Measurements from ENCODE around the gene TAL2. TPM values are rescaled to one million over a fixed set of nuclear protein-coding genes. Genes with fewer than 3 reads are reported as not detected.

Gene TAL2
- total RNA-seq, 4 donors from 2014 or later: 3.7 TPM; not detected in 3

DNA sequence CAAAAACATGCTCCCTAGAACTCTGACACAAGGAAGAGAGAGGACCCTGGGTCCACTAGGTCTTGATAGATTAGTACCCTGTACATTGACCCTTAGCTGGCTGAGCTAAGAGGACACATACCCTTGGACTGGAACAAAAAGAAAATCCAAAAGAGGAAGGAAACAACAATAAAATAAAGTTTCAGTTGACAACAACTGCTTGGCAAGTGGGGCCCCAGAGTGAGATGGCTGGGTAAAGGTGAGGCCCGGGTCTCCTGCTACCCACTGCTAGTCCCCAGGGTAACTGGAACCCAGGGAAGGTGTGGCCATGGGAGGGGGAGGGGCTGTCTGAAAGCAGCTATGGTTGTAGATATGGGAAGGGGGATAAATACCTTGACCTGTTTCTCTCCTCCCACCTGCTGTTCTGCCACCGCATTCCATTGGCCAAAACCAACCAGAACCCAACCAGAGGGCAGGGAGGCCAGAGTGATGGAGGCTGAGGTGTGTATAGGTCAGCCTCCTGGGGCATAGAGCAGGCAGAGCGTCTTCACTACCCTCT lies 11.7 kb downstream of the TAL2 start:
- H3K9me3 ChIP-seq: no peaks in the 10 kb centered on the region
- WGBS, 2 donors: 71 to 77% methylated on average over 3 of the region's 3 CpGs
- H3K27ac ChIP-seq: no peak overlapping the region
- TF ChIP-seq POLR2A (IDR thresholded peaks at IDR 0.05): no peak
- TF ChIP-seq, protein P1, sequence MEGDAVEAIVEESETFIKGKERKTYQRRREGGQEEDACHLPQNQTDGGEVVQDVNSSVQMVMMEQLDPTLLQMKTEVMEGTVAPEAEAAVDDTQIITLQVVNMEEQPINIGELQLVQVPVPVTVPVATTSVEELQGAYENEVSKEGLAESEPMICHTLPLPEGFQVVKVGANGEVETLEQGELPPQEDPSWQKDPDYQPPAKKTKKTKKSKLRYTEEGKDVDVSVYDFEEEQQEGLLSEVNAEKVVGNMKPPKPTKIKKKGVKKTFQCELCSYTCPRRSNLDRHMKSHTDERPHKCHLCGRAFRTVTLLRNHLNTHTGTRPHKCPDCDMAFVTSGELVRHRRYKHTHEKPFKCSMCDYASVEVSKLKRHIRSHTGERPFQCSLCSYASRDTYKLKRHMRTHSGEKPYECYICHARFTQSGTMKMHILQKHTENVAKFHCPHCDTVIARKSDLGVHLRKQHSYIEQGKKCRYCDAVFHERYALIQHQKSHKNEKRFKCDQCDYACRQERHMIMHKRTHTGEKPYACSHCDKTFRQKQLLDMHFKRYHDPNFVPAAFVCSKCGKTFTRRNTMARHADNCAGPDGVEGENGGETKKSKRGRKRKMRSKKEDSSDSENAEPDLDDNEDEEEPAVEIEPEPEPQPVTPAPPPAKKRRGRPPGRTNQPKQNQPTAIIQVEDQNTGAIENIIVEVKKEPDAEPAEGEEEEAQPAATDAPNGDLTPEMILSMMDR (IDR thresholded peaks at IDR 0.05): no peak
- no peaks in the 10 kb centered on the region for H3K36me3 ChIP-seq
- H3K4me3 ChIP-seq: no peak overlapping the region
- DNase-seq (ENCODE audit: low spot score in 2 of 2): no peak
- H3K27me3 ChIP-seq: no peaks in the 10 kb centered on the region
- no peaks in the 10 kb centered on the region for H3K4me1 ChIP-seq

- no peak overlapping the region for H3K4me3 ChIP-seq
- WGBS, 2 donors: 65 to 71% methylated on average over 6 of the region's 6 CpGs
Measured at GRCh38 chr9:105676351-105676923, 14.2 kb downstream of the TAL2 start.

DNA sequence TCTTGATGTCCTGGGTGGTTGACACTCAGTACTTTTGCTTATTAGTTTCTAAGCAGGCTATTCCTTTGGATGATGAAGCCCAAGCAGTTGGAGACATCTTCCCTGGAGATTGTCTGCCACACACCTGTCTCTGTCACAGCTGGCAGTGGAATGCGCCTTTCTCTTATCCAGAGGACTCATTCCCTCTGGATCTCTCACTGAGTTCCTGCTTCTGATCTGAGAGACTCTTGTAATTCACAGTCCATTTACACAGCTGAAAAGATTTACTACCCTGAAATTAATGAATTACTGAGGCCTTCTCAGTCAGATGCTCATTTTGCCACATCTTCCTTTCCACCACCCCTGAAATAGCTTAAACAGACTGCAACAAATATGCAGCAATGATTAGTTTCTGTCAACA lies 15.9 kb downstream of the TAL2 start:
- DNase-seq (ENCODE audit: low spot score in 2 of 2): no peak
- H3K27ac ChIP-seq: no peak overlapping the region
- H3K27me3 ChIP-seq: no peaks in the 10 kb centered on the region
- WGBS, 2 donors: 95 to 96% methylated on average over 1 of the region's 1 CpG
- no peak overlapping the region for H3K4me3 ChIP-seq
- H3K4me1 ChIP-seq: no peaks in the 10 kb centered on the region
- no peaks in the 10 kb centered on the region for H3K36me3 ChIP-seq
- peaks cover 0 to 4% (median 0%) of the 10 kb centered on the region in 4 donors for H3K9me3 ChIP-seq
- TF ChIP-seq, protein P1 (IDR thresholded peaks at IDR 0.05): no peak
- TF ChIP-seq EP300 (IDR thresholded peaks at IDR 0.05) (no peak), POLR2A (IDR thresholded peaks at IDR 0.05) (no peak)

More at GRCh38 chr9:105676351-105676923, 14.2 kb downstream of the TAL2 start:
- Histone ChIP-seq H3K9me3 (no peaks in the 10 kb centered on the region), H3K27me3 (no peaks in the 10 kb centered on the region), H3K27ac (no peak overlapping the region), H3K36me3 (no peaks in the 10 kb centered on the region), H3K4me1 (no peaks in the 10 kb centered on the region)
- no peak for TF ChIP-seq EP300 (IDR thresholded peaks at IDR 0.05)
- TF ChIP-seq, protein P1 (IDR thresholded peaks at IDR 0.05): no peak
- no peak for TF ChIP-seq POLR2A (IDR thresholded peaks at IDR 0.05)
- DNase-seq (ENCODE audit: low spot score in 2 of 2): no peak

GRCh38 chr9:105678781-105679180 lies 16.5 kb downstream of the TAL2 start:
- Histone ChIP-seq H3K27ac (no peak overlapping the region), H3K9me3 (peaks cover 0 to 4% (median 0%) of the 10 kb centered on the region in 4 donors), H3K4me1 (no peaks in the 10 kb centered on the region), H3K36me3 (no peaks in the 10 kb centered on the region), H3K27me3 (no peaks in the 10 kb centered on the region), H3K4me3 (no peak overlapping the region)
- DNase-seq (ENCODE audit: low spot score in 2 of 2): no peak
- WGBS, 2 donors: 46 to 48% methylated on average over 1 of the region's 1 CpG
- no peak for TF ChIP-seq EP300 (IDR thresholded peaks at IDR 0.05)
- TF ChIP-seq POLR2A (IDR thresholded peaks at IDR 0.05): no peak
- TF ChIP-seq, protein P1 (IDR thresholded peaks at IDR 0.05): no peak

GRCh38 chr9:105679257-105680022 lies 17.2 kb downstream of the TAL2 start:
- TF ChIP-seq EP300 (IDR thresholded peaks at IDR 0.05): no peak
- TF ChIP-seq, protein P1 (IDR thresholded peaks at IDR 0.05): no peak
- no peak for DNase-seq (ENCODE audit: low spot score in 2 of 2)
- H3K9me3 ChIP-seq: peaks cover 0 to 4% (median 0%) of the 10 kb centered on the region in 4 donors
- H3K27me3 ChIP-seq: no peaks in the 10 kb centered on the region
- no peaks in the 10 kb centered on the region for H3K4me1 ChIP-seq
- no peaks in the 10 kb centered on the region for H3K36me3 ChIP-seq
- no peak overlapping the region for H3K27ac ChIP-seq
- no peak overlapping the region for H3K4me3 ChIP-seq
- WGBS, 2 donors: 86 to 87% methylated on average over 8 of the region's 8 CpGs

Data from tibial nerve (tissue), 4 donors.